Uterus (tissue), 4 donors: ENCODE data around the gene ZNF311. TPM values are rescaled to one million over a fixed set of nuclear protein-coding genes. Genes with fewer than 3 reads are reported as not detected.
A peak's percentile ranks its signal among the peaks of the same experiment; 100 is the strongest.

ENCODE experiments used
- DNase-seq, 2 donors: peaks; one replicate each; pipeline ENCODE4 v3.0.0-alpha.2; 2019 to 2020
- H3K27ac ChIP-seq, 2 donors: fragments of 200-600 bp; sonication (generic); 1 replicate in 1 of 2; 2 replicates in 1 of 2; pipeline ENCODE4 v1.5.1; 2016 to 2018
- H3K27me3 ChIP-seq, 2 donors: fragments of 200-600 bp; sonication (generic); one replicate each; pipeline ENCODE4 v1.5.1; 2018 to 2019; ENCODE audit warnings: control low read depth in 1 of 2
- H3K36me3 ChIP-seq, 2 donors: fragments of 200-600 bp; sonication (generic); one replicate each; pipeline ENCODE4 v1.5.1; 2019; ENCODE audit warnings: control low read depth in 1 of 2
- H3K4me1 ChIP-seq, 2 donors: fragments of 200-600 bp; sonication (generic); one replicate each; pipeline ENCODE4 v1.5.1; 2018 to 2019; ENCODE audit warnings: control low read depth in 1 of 2
- H3K4me3 ChIP-seq, 2 donors: fragments of 200-600 bp; sonication (generic); 1 replicate in 1 of 2; 2 replicates in 1 of 2; pipeline ENCODE4 v1.5.1; 2018 to 2019; ENCODE audit warnings: mild to moderate bottlenecking in 1 of 2
- H3K9me3 ChIP-seq, 2 donors: fragments of 200-600 bp; sonication (generic); one replicate each; pipeline ENCODE4 v1.5.1; 2019; ENCODE audit warnings: control low read depth in 1 of 2
- POLR2A ChIP-seq, 2 donors: fragments of 450-650 bp; IDR thresholded peaks; one replicate each; pipeline ENCODE4 v1.6.1; 2016; ENCODE audit warnings: antibody characterized with exemption in 2 of 2, mild to moderate bottlenecking in 1 of 2, moderate library complexity in 1 of 2
- intact Hi-C: fragments of 100-400 bp; cut with DNase I; formaldehyde crosslinking; loops from one replicate; pipeline ENCODE4 v1.15.1; 2023; ENCODE audit warnings: low total_unique reads
- total RNA-seq, 4 donors: library from RNA; depleted of rRNA in 3 of 4; stranded (reverse); fragments of >200 nt in 3 of 4; gene quantifications; one replicate each; pipeline versions ENCODE4 v1.1.0 to v1.2.4, GENCODE V29; 2014 to 2023
- TF ChIP-seq, protein P1 (sequence below), 4 experiments: fragments of 200-600 bp in 2 of 4; fragments of 450-650 bp in 2 of 4; sonication (generic) in 2 of 4; IDR thresholded peaks; one replicate each; pipeline ENCODE4 v1.5.1; 2016 to 2019; ENCODE audit warnings: antibody characterized with exemption in 4 of 4, mild to moderate bottlenecking in 2 of 4, moderate library complexity in 1 of 4
- donor health status: DM: yes; HTN: yes; CAD: no.

ZNF311 gene
- total RNA-seq, 4 donors from 2014 or later: 0.51 to 4.1 (median 1.1) TPM

DNA sequence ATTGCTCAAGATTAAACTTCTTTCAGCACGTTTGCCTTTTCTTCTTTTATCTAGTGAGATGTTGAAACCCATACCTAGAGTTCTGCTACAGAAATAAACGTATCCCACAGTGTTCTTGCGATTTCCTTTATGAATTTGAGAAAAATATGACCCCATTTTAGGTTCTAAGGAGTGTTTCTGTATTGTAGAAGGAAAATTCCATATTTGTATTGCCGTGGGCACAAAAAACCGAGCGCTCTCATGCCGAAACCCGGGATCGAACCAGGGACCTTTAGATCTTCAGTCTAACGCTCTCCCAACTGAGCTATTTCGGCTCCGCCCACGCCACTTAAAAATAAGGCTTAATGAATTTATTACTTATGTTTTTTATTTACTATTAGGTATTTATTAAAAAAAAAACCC is 23.7 kb downstream of the ZNF311 start:
- intact Hi-C loops: no loop called here
- H3K4me1 ChIP-seq: no peaks in the 10 kb centered on the region

DNA sequence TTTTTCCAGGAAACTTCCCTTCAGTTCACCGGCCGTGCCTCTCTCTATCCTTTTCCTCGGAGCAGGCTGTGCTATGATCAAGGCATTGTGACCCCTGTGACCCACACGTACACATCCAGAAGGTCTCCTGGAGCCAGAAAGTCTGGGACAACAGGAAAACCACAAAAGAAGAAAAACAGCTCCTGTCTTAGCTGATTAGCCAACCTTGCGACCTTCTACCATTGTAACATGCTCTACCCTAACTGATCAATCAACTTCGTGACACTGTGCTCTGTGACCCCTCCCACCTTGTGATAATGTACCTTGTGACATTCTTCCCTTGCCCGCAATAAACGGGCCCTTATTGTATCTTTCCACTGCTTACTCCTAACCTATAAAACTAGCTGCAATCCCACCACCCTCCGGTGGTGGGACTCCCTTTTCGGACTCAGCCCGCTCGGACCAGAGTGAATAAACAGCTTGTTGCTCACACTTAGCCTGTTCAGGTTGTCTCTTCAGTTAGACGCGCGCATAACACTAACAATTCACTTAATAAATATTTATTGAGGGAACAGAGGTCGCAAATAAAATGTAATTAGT is 24.2 kb downstream of the ZNF311 start:
- H3K27me3 ChIP-seq: peaks cover 0 to 6% of the 10 kb centered on the region in 2 donors
- H3K27ac ChIP-seq: peak overlapping the region; percentile 82 to 95
- no peaks in the 10 kb centered on the region for H3K9me3 ChIP-seq
- TF ChIP-seq POLR2A (IDR thresholded peaks at IDR 0.05): no peak
- TF ChIP-seq, protein P1, sequence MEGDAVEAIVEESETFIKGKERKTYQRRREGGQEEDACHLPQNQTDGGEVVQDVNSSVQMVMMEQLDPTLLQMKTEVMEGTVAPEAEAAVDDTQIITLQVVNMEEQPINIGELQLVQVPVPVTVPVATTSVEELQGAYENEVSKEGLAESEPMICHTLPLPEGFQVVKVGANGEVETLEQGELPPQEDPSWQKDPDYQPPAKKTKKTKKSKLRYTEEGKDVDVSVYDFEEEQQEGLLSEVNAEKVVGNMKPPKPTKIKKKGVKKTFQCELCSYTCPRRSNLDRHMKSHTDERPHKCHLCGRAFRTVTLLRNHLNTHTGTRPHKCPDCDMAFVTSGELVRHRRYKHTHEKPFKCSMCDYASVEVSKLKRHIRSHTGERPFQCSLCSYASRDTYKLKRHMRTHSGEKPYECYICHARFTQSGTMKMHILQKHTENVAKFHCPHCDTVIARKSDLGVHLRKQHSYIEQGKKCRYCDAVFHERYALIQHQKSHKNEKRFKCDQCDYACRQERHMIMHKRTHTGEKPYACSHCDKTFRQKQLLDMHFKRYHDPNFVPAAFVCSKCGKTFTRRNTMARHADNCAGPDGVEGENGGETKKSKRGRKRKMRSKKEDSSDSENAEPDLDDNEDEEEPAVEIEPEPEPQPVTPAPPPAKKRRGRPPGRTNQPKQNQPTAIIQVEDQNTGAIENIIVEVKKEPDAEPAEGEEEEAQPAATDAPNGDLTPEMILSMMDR (IDR thresholded peaks at IDR 0.05): peak; percentile 26 to 57 (median 44)
- H3K36me3 ChIP-seq: no peaks in the 10 kb centered on the region
- H3K4me3 ChIP-seq: peak overlapping the region; percentile 66 to 72
- DNase-seq: peak; percentile 64 to 74
- no peaks in the 10 kb centered on the region for H3K4me1 ChIP-seq
- intact Hi-C loops: no loop called here

More for the DNA sequence above, 23.7 kb downstream of the ZNF311 start:
- TF ChIP-seq, protein P1 (IDR thresholded peaks at IDR 0.05): no peak
- TF ChIP-seq POLR2A (IDR thresholded peaks at IDR 0.05): no peak
- DNase-seq: peak; percentile 74 to 77
- Histone ChIP-seq H3K9me3 (no peaks in the 10 kb centered on the region), H3K36me3 (no peaks in the 10 kb centered on the region), H3K27me3 (peaks cover 0 to 6% of the 10 kb centered on the region in 2 donors), H3K27ac (peak overlapping the region; percentile 82 to 95), H3K4me3 (peak overlapping the region; percentile 66 to 72)

DNA sequence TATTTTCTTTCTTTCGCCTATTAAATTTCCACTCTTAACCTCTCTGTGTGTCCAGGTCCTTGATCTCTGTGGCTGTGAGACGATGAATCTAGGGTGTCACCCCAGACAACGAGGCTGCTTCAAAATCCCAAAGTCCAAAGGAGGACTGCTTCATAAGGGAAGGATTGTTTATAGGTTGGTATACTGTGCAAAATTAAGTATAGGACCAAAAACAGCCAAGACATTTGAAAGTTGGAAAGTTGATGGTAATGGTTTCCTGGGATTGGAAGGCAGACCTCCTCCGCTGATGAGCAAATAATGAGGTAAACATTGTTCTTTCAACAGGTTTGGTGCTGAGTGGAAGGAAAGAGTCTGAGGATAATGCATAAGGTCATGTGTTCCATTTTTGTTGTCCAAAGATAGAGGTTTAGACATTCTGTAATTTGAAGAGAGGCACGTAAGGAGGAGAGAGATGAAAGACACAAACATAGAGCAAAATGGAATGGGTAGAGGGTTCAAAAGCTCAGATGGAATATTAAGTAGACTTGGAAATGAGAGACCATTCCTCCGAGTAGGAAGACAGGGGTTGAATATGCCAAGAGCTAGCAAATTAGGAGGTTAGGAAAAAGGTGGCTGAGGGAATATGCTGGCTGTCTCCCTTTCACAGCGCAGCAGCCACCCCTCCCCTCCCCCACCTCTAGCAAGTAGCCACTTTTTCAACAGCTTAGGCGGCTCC is 24.8 kb downstream of the ZNF311 start:
- no peaks in the 10 kb centered on the region for H3K4me1 ChIP-seq
- peaks cover 0 to 6% of the 10 kb centered on the region in 2 donors for H3K27me3 ChIP-seq
- intact Hi-C loops: no loop called here
- no peaks in the 10 kb centered on the region for H3K36me3 ChIP-seq
- TF ChIP-seq, protein P1 (IDR thresholded peaks at IDR 0.05): no peak
- TF ChIP-seq POLR2A (IDR thresholded peaks at IDR 0.05): no peak
- peak overlapping the region; percentile 66 to 72 for H3K4me3 ChIP-seq
- no peaks in the 10 kb centered on the region for H3K9me3 ChIP-seq
- peak overlapping the region; percentile 82 to 95 for H3K27ac ChIP-seq
- no peak for DNase-seq

DNA sequence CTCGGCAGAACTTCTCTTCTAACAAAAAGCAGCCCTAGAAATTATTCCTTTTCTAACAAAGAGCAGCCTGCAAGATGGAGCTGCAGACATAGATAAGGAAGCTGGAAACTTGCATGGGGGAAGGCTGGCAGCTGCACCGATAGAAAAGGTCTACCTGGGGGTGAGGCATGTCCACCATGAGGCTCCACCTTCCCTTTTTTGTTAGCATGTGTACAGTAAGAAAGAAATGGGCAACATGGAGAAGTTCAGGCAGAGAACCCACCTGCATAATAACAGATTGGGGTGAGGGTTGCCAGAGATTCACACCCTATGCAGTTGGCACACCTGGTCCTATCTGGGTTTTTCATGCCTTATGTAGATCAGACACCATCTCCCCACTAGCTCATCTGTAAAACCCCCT is 25.4 kb downstream of the ZNF311 start:
- H3K9me3 ChIP-seq: no peaks in the 10 kb centered on the region
- no peak for DNase-seq
- TF ChIP-seq, protein P1 (IDR thresholded peaks at IDR 0.05): no peak
- no peak for TF ChIP-seq POLR2A (IDR thresholded peaks at IDR 0.05)
- intact Hi-C loops: no loop called here
- peaks cover 0 to 6% of the 10 kb centered on the region in 2 donors for H3K27me3 ChIP-seq
- no peak overlapping the region for H3K27ac ChIP-seq
- H3K36me3 ChIP-seq: no peaks in the 10 kb centered on the region
- no peaks in the 10 kb centered on the region for H3K4me1 ChIP-seq
- no peak overlapping the region for H3K4me3 ChIP-seq

DNA sequence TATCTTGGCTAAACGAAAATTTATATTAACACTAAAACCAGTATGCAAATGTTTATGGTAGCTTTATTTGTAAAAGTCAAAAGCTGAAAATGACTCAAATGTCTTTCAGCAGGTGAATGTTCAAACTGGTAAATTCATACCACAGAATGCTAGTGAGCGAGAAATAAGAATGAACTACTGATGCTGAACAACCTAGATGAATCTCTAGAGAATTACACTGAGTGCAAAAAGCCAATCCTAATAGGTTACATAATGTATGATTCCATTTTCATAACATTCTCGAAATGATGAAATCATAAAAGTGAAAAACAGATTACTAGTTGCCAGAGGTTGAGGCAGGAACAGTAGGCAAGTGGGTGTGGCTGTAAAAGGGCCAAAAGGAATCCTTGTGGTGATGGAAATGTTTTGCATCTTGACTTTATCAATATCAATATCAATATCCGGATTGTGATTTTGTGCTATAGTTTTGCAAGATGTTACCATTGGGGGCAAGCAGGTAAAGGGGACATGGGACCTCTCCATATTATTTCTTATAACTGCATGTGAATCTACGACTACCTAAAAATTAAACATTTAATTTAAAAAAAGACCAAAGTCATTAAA is 26.1 kb downstream of the ZNF311 start:
- Histone ChIP-seq H3K9me3 (no peaks in the 10 kb centered on the region), H3K4me1 (no peaks in the 10 kb centered on the region), H3K4me3 (no peak overlapping the region), H3K36me3 (no peaks in the 10 kb centered on the region), H3K27ac (no peak overlapping the region), H3K27me3 (peaks cover 0 to 6% of the 10 kb centered on the region in 2 donors)
- no peak for DNase-seq
- intact Hi-C loops: no loop called here
- TF ChIP-seq, protein P1 (IDR thresholded peaks at IDR 0.05): no peak
- no peak for TF ChIP-seq POLR2A (IDR thresholded peaks at IDR 0.05)
